H9 (cell line): ENCODE measurements around the gene SH3TC1. TPM values are rescaled to one million over a fixed set of nuclear protein-coding genes. Genes with fewer than 3 reads are reported as not detected.

ENCODE experiments used
- DNase-seq: peaks from one replicate; pipeline ENCODE4 v3.0.0-alpha.2; 2017
- H2AFZ ChIP-seq: one replicate; pipeline ENCODE4 v1.6.1; 2013; ENCODE audit warnings: mild to moderate bottlenecking, low read length, control low read depth, moderate library complexity
- H2AK5ac ChIP-seq: 2 replicates; pipeline ENCODE4 v1.6.1; 2013; ENCODE audit warnings: low read length, control low read depth, mixed read lengths; ENCODE audit not compliant: insufficient read length
- H2BK120ac ChIP-seq: one replicate; pipeline ENCODE4 v1.6.1; 2013; ENCODE audit warnings: low read depth, mild to moderate bottlenecking, low read length, control low read depth, inconsistent platforms; ENCODE audit not compliant: poor library complexity, severe bottlenecking
- H2BK12ac ChIP-seq: 2 replicates; pipeline ENCODE4 v1.6.1; 2013; ENCODE audit warnings: low read length, control low read depth, mixed read lengths, low read depth; ENCODE audit not compliant: insufficient read length
- H2BK15ac ChIP-seq: 2 replicates; pipeline ENCODE4 v1.6.1; 2013; ENCODE audit warnings: low read depth, low read length, control low read depth
- H2BK20ac ChIP-seq: one replicate; pipeline ENCODE4 v1.6.1; 2013; ENCODE audit warnings: low read depth, mild to moderate bottlenecking, low read length, control low read depth, inconsistent platforms; ENCODE audit not compliant: poor library complexity, severe bottlenecking
- H2BK5ac ChIP-seq: 2 replicates; pipeline ENCODE4 v1.6.1; 2013; ENCODE audit warnings: low read length, control low read depth, mixed read lengths; ENCODE audit not compliant: insufficient read length
- H3K14ac ChIP-seq: 2 replicates; pipeline ENCODE4 v1.6.1; 2013; ENCODE audit warnings: low read length, control low read depth; ENCODE audit not compliant: insufficient read depth
- H3K18ac ChIP-seq: 2 replicates; pipeline ENCODE4 v1.6.1; 2013; ENCODE audit warnings: low read depth, mild to moderate bottlenecking, mixed read lengths, low read length, control low read depth; ENCODE audit not compliant: insufficient read length
- H3K23ac ChIP-seq: 2 replicates; pipeline ENCODE4 v1.6.1; 2013; ENCODE audit warnings: low read length, control low read depth, mixed read lengths, low read depth; ENCODE audit not compliant: insufficient read length
- H3K23me2 ChIP-seq: 2 replicates; pipeline ENCODE4 v1.6.1; 2013; ENCODE audit warnings: low read depth, mild to moderate bottlenecking, mixed read lengths, low read length, control low read depth; ENCODE audit not compliant: insufficient read length, poor library complexity, severe bottlenecking
- H3K27ac ChIP-seq: 2 replicates; pipeline ENCODE4 v1.5.1; 2013; ENCODE audit warnings: low read length, control low read depth, mixed read lengths, low read depth; ENCODE audit not compliant: insufficient read length
- H3K27me3 ChIP-seq: 2 replicates; pipeline ENCODE4 v1.6.1; 2013; ENCODE audit warnings: low read length, control low read depth, inconsistent platforms; ENCODE audit not compliant: insufficient read depth
- H3K4ac ChIP-seq: 2 replicates; pipeline ENCODE4 v1.6.1; 2013; ENCODE audit warnings: low read depth, mild to moderate bottlenecking, control low read depth, inconsistent platforms, low read length, moderate library complexity
- H3K4me1 ChIP-seq: 2 replicates; pipeline ENCODE4 v1.6.1; 2013; ENCODE audit warnings: low read length, control low read depth, inconsistent platforms; ENCODE audit not compliant: insufficient read depth
- H3K4me2 ChIP-seq: 2 replicates; pipeline ENCODE4 v1.6.1; 2013; ENCODE audit warnings: low read length, control low read depth, mixed read lengths; ENCODE audit not compliant: insufficient read length, insufficient read depth
- H3K56ac ChIP-seq: 2 replicates; pipeline ENCODE4 v1.6.1; 2013; ENCODE audit warnings: low read depth, mild to moderate bottlenecking, mixed read lengths, low read length, control low read depth; ENCODE audit not compliant: insufficient read length
- H3K79me1 ChIP-seq: 2 replicates; pipeline ENCODE4 v1.6.1; 2013; ENCODE audit warnings: low read depth, mild to moderate bottlenecking, moderate library complexity, low read length, control low read depth, inconsistent platforms; ENCODE audit not compliant: insufficient read depth, poor library complexity, severe bottlenecking
- H3K79me2 ChIP-seq: 2 replicates; pipeline ENCODE4 v1.6.1; 2013; ENCODE audit warnings: low read length, control low read depth, inconsistent platforms; ENCODE audit not compliant: insufficient read depth
- H3K9ac ChIP-seq: 2 replicates; pipeline ENCODE4 v1.6.1; 2013; ENCODE audit warnings: low read length, control low read depth, mixed read lengths; ENCODE audit not compliant: insufficient read length; ENCODE audit errors: extremely low read depth
- H3K9me3 ChIP-seq: one replicate; pipeline ENCODE4 v1.6.1; 2013; ENCODE audit warnings: low read depth, low read length, inconsistent platforms; ENCODE audit not compliant: control insufficient read depth
- H3T11ph ChIP-seq: one replicate; pipeline ENCODE4 v1.6.1; 2013; ENCODE audit warnings: mild to moderate bottlenecking, low read length, control low read depth, inconsistent platforms
- H4K20me1 ChIP-seq: one replicate; pipeline ENCODE4 v1.6.1; 2013; ENCODE audit not compliant: control insufficient read depth, insufficient read length, insufficient read depth
- H4K5ac ChIP-seq: 2 replicates; pipeline ENCODE4 v1.6.1; 2013; ENCODE audit warnings: low read depth, mild to moderate bottlenecking, mixed read lengths, low read length, control low read depth; ENCODE audit not compliant: insufficient read length
- H4K8ac ChIP-seq: replicated peaks from 2 replicates; pipeline ENCODE4 v1.6.1; 2013; ENCODE audit warnings: low read length, control low read depth, mixed read lengths, low read depth; ENCODE audit not compliant: insufficient read length
- H4K91ac ChIP-seq: 2 replicates; pipeline ENCODE4 v1.6.1; 2013; ENCODE audit warnings: low read depth, mild to moderate bottlenecking, moderate library complexity, mixed read lengths, low read length, control low read depth; ENCODE audit not compliant: insufficient read length
- H3K27ac Mint-ChIP-seq, 3 experiments: 2 replicates in 2 of 3; 3 replicates in 1 of 3; pipeline ENCODE4 v1.8.0; 2020 to 2021; ENCODE audit warnings: mixed read lengths in 3 of 3, mild to moderate bottlenecking in 1 of 3, moderate library complexity in 1 of 3
- H3K27me3 Mint-ChIP-seq: 2 replicates; pipeline ENCODE4 v1.8.0; 2021; ENCODE audit warnings: low read depth, mild to moderate bottlenecking, moderate library complexity, mixed read lengths
- H3K36me3 Mint-ChIP-seq, 3 experiments: 2 replicates in 2 of 3; 3 replicates in 1 of 3; pipeline ENCODE4 v1.8.0; 2020 to 2021; ENCODE audit warnings: low read depth in 3 of 3, mixed read lengths in 3 of 3; ENCODE audit not compliant: insufficient read depth in 1 of 3
- H3K4me1 Mint-ChIP-seq, 2 experiments: 2 replicates each; pipeline ENCODE4 v1.8.0; 2020; ENCODE audit warnings: mixed read lengths in 2 of 2
- H3K4me3 Mint-ChIP-seq, 2 experiments: 2 replicates in 1 of 2; 3 replicates in 1 of 2; pipeline ENCODE4 v1.8.0; 2020 to 2021; ENCODE audit warnings: mild to moderate bottlenecking in 2 of 2, mixed read lengths in 2 of 2, moderate library complexity in 1 of 2
- H3K9me3 Mint-ChIP-seq, 2 experiments: 2 replicates in 1 of 2; 3 replicates in 1 of 2; pipeline ENCODE4 v1.8.0; 2020; ENCODE audit warnings: mild to moderate bottlenecking in 2 of 2, mixed read lengths in 2 of 2, moderate library complexity in 1 of 2
- CTCF ChIP-seq: fragments of 200-600 bp; sonication (generic); conservative IDR thresholded peaks from 3 replicates; pipeline ENCODE4 v1.8.0; 2021; ENCODE audit warnings: antibody characterized with exemption, mild to moderate bottlenecking
- WGBS: extraction: QIAGEN DNeasy Blood & Tissue Kit; methylation state at CpG from one replicate; pipeline ENCODE4 v1.1.7; 2013; ENCODE audit warnings: missing lambda C conversion rate, low lambda C conversion rate, mixed read lengths; ENCODE audit not compliant: insufficient read length; ENCODE audit errors: extremely low coverage; 5-methylcytosine and 5-hydroxymethylcytosine counted together
- total RNA-seq: library from RNA; stranded (reverse); gene quantifications from 2 replicates; pipeline ENCODE4 v1.2.1, GENCODE V29; 2021

The SH3TC1 gene
- total RNA-seq, 1 experiment from 2014 or later, result 0.74 TPM

- H3K14ac ChIP-seq, result no peak overlapping the region; the same call in 1 of the 2 replicates
- Mint-ChIP-seq H3K9me3 (no peaks in the 10 kb centered on the region), H3K27ac (no peak overlapping the region; a peak in 1 of 7 replicates), H3K36me3 (no peaks in the 10 kb centered on the region; a peak in 1 of 7 replicates), H3K4me3 (peak overlapping the region in 1 of 2 experiments; percentile 13; a peak in 1 of 5 replicates), H3K4me1 (peaks cover 0 to 9% of the 10 kb centered on the region in 2 experiments; a peak in 2 of 4 replicates), H3K27me3 (peaks cover 38% of the 10 kb centered on the region)
- H4K20me1 ChIP-seq, result no peaks in the 10 kb centered on the region
- no CpG with 5 or more reads among the region's 10 CpGs for WGBS
- H2BK120ac ChIP-seq, result no peak overlapping the region
- no peak overlapping the region for H2BK20ac ChIP-seq
- no peak overlapping the region for H4K91ac ChIP-seq
- H3K23ac ChIP-seq, result no peak overlapping the region
- no peak for DNase-seq
- no peak overlapping the region for H2BK12ac ChIP-seq
- no peak overlapping the region for H4K8ac ChIP-seq
- no peak overlapping the region for H3K4me2 ChIP-seq
- H3K4me1 ChIP-seq, result no peaks in the 10 kb centered on the region
- no peak overlapping the region for H3K56ac ChIP-seq
- TF ChIP-seq CTCF, result no peak
- H3K9me3 ChIP-seq, result no peaks in the 10 kb centered on the region
- no peak overlapping the region for H3K9ac ChIP-seq
- no peak overlapping the region for H3T11ph ChIP-seq
- H2AFZ ChIP-seq, result no peak overlapping the region
- no peaks in the 10 kb centered on the region for H3K79me1 ChIP-seq
- peaks cover 9% of the 10 kb centered on the region; the same call in 1 of the 2 replicates for H3K27me3 ChIP-seq
- H4K5ac ChIP-seq, result no peak overlapping the region
- H2BK15ac ChIP-seq, result no peak overlapping the region; the same call in 1 of the 2 replicates
- no peak overlapping the region for H2AK5ac ChIP-seq
- no peak overlapping the region for H3K27ac ChIP-seq
- H3K79me2 ChIP-seq, result no peaks in the 10 kb centered on the region
- H2BK5ac ChIP-seq, result no peak overlapping the region
- peaks cover 4% of the 10 kb centered on the region for H3K23me2 ChIP-seq
- H3K4ac ChIP-seq, result no peak overlapping the region
- H3K18ac ChIP-seq, result no peak overlapping the region
These were observed 72.7 kb downstream of the SH3TC1 start for GRCh38 chr4:8271821-8272220.
